ENCODE results near the gene C9orf78. TPM values are rescaled to one million over a fixed set of nuclear protein-coding genes. Genes with fewer than 3 reads are reported as not detected.

C9orf78 gene
- total and polyA plus RNA-seq, 9 of the 15 experiments (the other 6 are each of a cell fraction or from before 2014, with no cell fraction given): 94.6 to 266 (median 202) TPM

GRCh38 chr9:129802833-129803675, 32.0 kb downstream of the C9orf78 start, which contains the start of gene TOR1B (continued):
- TF ChIP-seq NR0B1 (IDR thresholded peaks at IDR 0.05; ENCODE audit: partially characterized antibody) (no peak), KLF1 (tag; IDR thresholded peaks at IDR 0.05) (peak; percentile 50; the same call in 1 of the 2 replicates), ZNF76 (CRISPR knock-in tag; IDR thresholded peaks at IDR 0.05; ENCODE audit: borderline replicate concordance) (no peak), MXD1 (CRISPR knock-in tag; IDR thresholded peaks at IDR 0.05; ENCODE audit: borderline replicate concordance, poor library complexity, severe bottlenecking) (no peak), SRSF3 (IDR thresholded peaks at IDR 0.05; ENCODE audit: insufficient read depth, low read length) (no peak), PRDM10 (IDR thresholded peaks at IDR 0.05; ENCODE audit: partially characterized antibody) (peak; percentile 78), HES1 (IDR thresholded peaks at IDR 0.05; ENCODE audit: low read depth) (peak; percentile 5; the same call in 1 of the 2 replicates), ZNF324 (CRISPR knock-in tag; IDR thresholded peaks at IDR 0.05) (no peak), GABPA (tag; conservative IDR thresholded peaks at IDR 0.05; ENCODE audit: low read depth) (peak; percentile 100), CHD2 (IDR thresholded peaks at IDR 0.05; ENCODE audit: low read depth, low read length) (no peak)
- TF ChIP-seq, protein P1, sequence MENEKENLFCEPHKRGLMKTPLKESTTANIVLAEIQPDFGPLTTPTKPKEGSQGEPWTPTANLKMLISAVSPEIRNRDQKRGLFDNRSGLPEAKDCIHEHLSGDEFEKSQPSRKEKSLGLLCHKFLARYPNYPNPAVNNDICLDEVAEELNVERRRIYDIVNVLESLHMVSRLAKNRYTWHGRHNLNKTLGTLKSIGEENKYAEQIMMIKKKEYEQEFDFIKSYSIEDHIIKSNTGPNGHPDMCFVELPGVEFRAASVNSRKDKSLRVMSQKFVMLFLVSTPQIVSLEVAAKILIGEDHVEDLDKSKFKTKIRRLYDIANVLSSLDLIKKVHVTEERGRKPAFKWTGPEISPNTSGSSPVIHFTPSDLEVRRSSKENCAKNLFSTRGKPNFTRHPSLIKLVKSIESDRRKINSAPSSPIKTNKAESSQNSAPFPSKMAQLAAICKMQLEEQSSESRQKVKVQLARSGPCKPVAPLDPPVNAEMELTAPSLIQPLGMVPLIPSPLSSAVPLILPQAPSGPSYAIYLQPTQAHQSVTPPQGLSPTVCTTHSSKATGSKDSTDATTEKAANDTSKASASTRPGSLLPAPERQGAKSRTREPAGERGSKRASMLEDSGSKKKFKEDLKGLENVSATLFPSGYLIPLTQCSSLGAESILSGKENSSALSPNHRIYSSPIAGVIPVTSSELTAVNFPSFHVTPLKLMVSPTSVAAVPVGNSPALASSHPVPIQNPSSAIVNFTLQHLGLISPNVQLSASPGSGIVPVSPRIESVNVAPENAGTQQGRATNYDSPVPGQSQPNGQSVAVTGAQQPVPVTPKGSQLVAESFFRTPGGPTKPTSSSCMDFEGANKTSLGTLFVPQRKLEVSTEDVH (IDR thresholded peaks at IDR 0.05; ENCODE audit: low read depth, partially characterized antibody): peak; percentile 84
- TF ChIP-seq, protein P2, sequence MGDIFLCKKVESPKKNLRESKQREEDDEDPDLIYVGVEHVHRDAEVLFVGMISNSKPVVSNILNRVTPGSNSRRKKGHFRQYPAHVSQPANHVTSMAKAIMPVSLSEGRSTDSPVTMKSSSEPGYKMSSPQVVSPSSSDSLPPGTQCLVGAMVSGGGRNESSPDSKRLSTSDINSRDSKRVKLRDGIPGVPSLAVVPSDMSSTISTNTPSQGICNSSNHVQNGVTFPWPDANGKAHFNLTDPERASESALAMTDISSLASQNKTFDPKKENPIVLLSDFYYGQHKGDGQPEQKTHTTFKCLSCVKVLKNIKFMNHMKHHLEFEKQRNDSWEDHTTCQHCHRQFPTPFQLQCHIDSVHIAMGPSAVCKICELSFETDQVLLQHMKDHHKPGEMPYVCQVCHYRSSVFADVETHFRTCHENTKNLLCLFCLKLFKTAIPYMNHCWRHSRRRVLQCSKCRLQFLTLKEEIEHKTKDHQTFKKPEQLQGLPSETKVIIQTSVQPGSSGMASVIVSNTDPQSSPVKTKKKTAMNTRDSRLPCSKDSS (IDR thresholded peaks at IDR 0.05; ENCODE audit: low read depth, partially characterized antibody): no peak
